ENCODE results near the gene BMAL1. TPM values are rescaled to one million over a fixed set of nuclear protein-coding genes. Genes with fewer than 3 reads are reported as not detected.

Gene BMAL1
- total and polyA plus RNA-seq, 2 donors (not counting 3 experiments of a cell fraction or from before 2014, with no cell fraction given), result 5.8 to 10.1 TPM

DNA sequence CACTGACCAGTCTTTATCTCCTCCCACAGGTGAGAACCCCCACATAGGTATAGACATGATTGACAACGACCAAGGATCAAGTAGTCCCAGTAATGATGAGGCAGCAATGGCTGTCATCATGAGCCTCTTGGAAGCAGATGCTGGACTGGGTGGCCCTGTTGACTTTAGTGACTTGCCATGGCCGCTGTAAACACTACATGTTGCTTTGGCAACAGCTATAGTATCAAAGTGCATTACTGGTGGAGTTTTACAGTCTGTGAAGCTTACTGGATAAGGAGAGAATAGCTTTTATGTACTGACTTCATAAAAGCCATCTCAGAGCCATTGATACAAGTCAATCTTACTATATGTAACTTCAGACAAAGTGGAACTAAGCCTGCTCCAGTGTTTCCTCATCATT is 109.0 kb downstream of the BMAL1 start:
- POLR2A ChIA-PET, result interaction anchor here (0.6 to 1.8 kb wide), 3 partner anchors 11 to 77 kb away, joined by 3 to 4 read pairs (median 4); partner anchors contain the start of gene BTBD10

More for the DNA sequence above, 109.0 kb downstream of the BMAL1 start:
- no peak overlapping the region for H3K9ac ChIP-seq (replicated peaks; ENCODE audit: extremely low read depth, insufficient read depth, low read length)
- H2AFZ ChIP-seq (ENCODE audit: low read depth, low read length), result no peak overlapping the region
- FAIRE-seq, result no peak
- CTCF ChIA-PET, result interaction anchor here (0.7 to 3.4 kb wide), 14 partner anchors 9 to 423 kb away, joined by 3 to 144 read pairs (median 12); no protein-coding TSS in a partner anchor
- DNase-seq (ENCODE audit: low read depth, low spot score), result no peak
- TF ChIP-seq, protein P1, sequence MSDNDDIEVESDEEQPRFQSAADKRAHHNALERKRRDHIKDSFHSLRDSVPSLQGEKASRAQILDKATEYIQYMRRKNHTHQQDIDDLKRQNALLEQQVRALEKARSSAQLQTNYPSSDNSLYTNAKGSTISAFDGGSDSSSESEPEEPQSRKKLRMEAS (IDR thresholded peaks at IDR 0.05; ENCODE audit: insufficient read depth, insufficient read length), result no peak
- TF ChIP-seq FOS (IDR thresholded peaks at IDR 0.05; ENCODE audit: borderline replicate concordance, insufficient read depth, low read length), result no peak
- no peak for TF ChIP-seq POLR2AphosphoS5 (IDR thresholded peaks at IDR 0.05; ENCODE audit: insufficient read depth, low read depth, low read length)
- no peak for TF ChIP-seq GATA2 (IDR thresholded peaks at IDR 0.05; ENCODE audit: insufficient read depth, insufficient read length, low read depth, low read length)
- TF ChIP-seq, protein P2, sequence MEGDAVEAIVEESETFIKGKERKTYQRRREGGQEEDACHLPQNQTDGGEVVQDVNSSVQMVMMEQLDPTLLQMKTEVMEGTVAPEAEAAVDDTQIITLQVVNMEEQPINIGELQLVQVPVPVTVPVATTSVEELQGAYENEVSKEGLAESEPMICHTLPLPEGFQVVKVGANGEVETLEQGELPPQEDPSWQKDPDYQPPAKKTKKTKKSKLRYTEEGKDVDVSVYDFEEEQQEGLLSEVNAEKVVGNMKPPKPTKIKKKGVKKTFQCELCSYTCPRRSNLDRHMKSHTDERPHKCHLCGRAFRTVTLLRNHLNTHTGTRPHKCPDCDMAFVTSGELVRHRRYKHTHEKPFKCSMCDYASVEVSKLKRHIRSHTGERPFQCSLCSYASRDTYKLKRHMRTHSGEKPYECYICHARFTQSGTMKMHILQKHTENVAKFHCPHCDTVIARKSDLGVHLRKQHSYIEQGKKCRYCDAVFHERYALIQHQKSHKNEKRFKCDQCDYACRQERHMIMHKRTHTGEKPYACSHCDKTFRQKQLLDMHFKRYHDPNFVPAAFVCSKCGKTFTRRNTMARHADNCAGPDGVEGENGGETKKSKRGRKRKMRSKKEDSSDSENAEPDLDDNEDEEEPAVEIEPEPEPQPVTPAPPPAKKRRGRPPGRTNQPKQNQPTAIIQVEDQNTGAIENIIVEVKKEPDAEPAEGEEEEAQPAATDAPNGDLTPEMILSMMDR (IDR thresholded peaks at IDR 0.05; ENCODE audit: extremely low read depth in 1 of 2, insufficient read depth in 1 of 2, low read depth in 1 of 2, low read length in 2 of 2), result no peak
- TF ChIP-seq POLR2A (IDR thresholded peaks at IDR 0.05; ENCODE audit: low read depth, low read length), result no peak
- no peak for TF ChIP-seq EZH2 (IDR thresholded peaks at IDR 0.05; ENCODE audit: borderline replicate concordance, low read depth, low read length, severe bottlenecking)
- no peak for TF ChIP-seq JUN (IDR thresholded peaks at IDR 0.05; ENCODE audit: borderline replicate concordance, insufficient read depth, insufficient read length, low read depth)
- TF ChIP-seq MYC (IDR thresholded peaks at IDR 0.05; ENCODE audit: low read depth, low read length), result no peak
- H3K27me3 ChIP-seq (ENCODE audit: control insufficient read depth in 2 of 2, insufficient read depth in 2 of 2, low read length in 2 of 2), result no peaks in the 10 kb centered on the region
- no peak overlapping the region for H3K4me3 ChIP-seq (replicated peaks in 1 of 3; ENCODE audit: insufficient read depth in 1 of 3, low read depth in 1 of 3, low read length in 3 of 3)
- dilution Hi-C loops (cut with MboI; ENCODE audit: extremely low pct_ligation_motif_present, low sequenced_read_pairs) (no loop called here), intact Hi-C loops (cut with micrococcal nuclease) (no loop called here)
- H3K9me3 ChIP-seq (replicated peaks; ENCODE audit: control insufficient read depth, insufficient read depth, low read length), result no peaks in the 10 kb centered on the region
- no peaks in the 10 kb centered on the region for H3K79me2 ChIP-seq (ENCODE audit: control insufficient read depth, insufficient read depth, low read length)
- no peak overlapping the region for H3K27ac ChIP-seq (ENCODE audit: insufficient read depth, low read depth, low read length)
- no peak overlapping the region for H3K4me2 ChIP-seq (ENCODE audit: insufficient read depth, low read length)
- no peaks in the 10 kb centered on the region for H3K4me1 ChIP-seq (ENCODE audit: control insufficient read depth, extremely low read depth, insufficient read depth, low read length)
- H3K9me1 ChIP-seq (replicated peaks; ENCODE audit: control insufficient read depth, extremely low read depth, insufficient read depth, low read length), result no peaks in the 10 kb centered on the region
- BruUV-seq (replicated peaks), result no TSS peak
- H3K36me3 ChIP-seq (ENCODE audit: control insufficient read depth in 2 of 2, extremely low read depth in 1 of 2, insufficient read depth in 2 of 2, low read length in 2 of 2), result peaks cover 9% of the 10 kb centered on the region in 2 experiments
- no peaks in the 10 kb centered on the region for H4K20me1 ChIP-seq (replicated peaks; ENCODE audit: control insufficient read depth, extremely low read depth, insufficient read depth, low read length)
